ENCODE measurements around the gene GGA1. TPM values are rescaled to one million over a fixed set of nuclear protein-coding genes. Genes with fewer than 3 reads are reported as not detected.

Gene GGA1
- total RNA-seq, 1 donor from 2014 or later = 43.1 TPM

DNA sequence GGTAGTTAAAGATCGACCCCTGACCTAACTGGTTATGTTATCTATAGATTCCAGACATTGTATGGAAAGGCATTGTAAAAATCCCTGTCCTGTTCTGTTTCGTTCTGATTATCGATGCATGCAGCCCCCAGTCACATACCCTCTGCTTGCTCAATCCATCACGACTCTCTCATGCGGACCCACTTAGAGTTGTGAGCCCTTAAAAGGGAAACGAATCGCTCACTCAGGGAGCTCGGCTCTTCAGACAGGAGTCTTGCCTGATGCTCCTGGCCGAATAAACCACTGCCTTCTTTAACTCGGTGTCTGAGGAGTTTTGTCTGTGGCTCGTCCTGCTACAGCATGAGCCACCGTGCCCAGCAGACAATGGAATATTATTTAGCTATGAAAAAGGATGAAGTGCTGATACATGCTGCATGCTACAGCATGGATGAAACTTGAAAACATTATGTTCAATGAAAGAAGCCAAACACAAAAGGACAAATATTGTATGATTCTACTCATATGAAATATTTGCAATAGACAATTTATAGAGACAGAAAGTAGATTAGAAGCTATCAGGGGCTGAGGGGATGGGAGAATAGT lies 16.7 kb upstream of the GGA1 start:
- Histone ChIP-seq H3K9ac (ENCODE audit: low read length) (no peak overlapping the region), H3K4me2 (ENCODE audit: low read length) (peak overlapping the region; percentile 42), H3K79me2 (ENCODE audit: insufficient read depth, low read length) (no peaks in the 10 kb centered on the region), H3K27me3 (ENCODE audit: insufficient read depth, low read length) (no peaks in the 10 kb centered on the region), H3K36me3 (ENCODE audit: insufficient read depth, low read length) (no peaks in the 10 kb centered on the region), H3K9me3 (ENCODE audit: insufficient read depth, low read depth, low read length) (no peaks in the 10 kb centered on the region), H2AFZ (ENCODE audit: low read depth, low read length) (no peak overlapping the region), H3K27ac (ENCODE audit: low read depth, low read length) (no peak overlapping the region), H4K20me1 (ENCODE audit: insufficient read depth, low read length) (no peaks in the 10 kb centered on the region), H3K4me3 (ENCODE audit: insufficient read depth, low read depth, low read length) (no peak overlapping the region), H3K4me1 (ENCODE audit: insufficient read depth, low read length) (no peaks in the 10 kb centered on the region)
- H3K4me3 Mint-ChIP-seq (ENCODE audit: unreplicated experiment) = peak overlapping the region; percentile 66
- H3K36me3 Mint-ChIP-seq (ENCODE audit: low read depth, unreplicated experiment) = no peaks in the 10 kb centered on the region
- H3K4me1 Mint-ChIP-seq (ENCODE audit: low read depth, unreplicated experiment) = peaks cover 3% of the 10 kb centered on the region
- no peak for DNase-seq (ENCODE audit: low read depth)
- H3K27ac Mint-ChIP-seq (ENCODE audit: unreplicated experiment) = no peak overlapping the region
- H3K27me3 Mint-ChIP-seq (ENCODE audit: low read depth, unreplicated experiment) = peaks cover 16% of the 10 kb centered on the region
- no peak for TF ChIP-seq EZH2 (IDR thresholded peaks at IDR 0.05; ENCODE audit: insufficient read depth, low read length)
- TF ChIP-seq, protein P1, sequence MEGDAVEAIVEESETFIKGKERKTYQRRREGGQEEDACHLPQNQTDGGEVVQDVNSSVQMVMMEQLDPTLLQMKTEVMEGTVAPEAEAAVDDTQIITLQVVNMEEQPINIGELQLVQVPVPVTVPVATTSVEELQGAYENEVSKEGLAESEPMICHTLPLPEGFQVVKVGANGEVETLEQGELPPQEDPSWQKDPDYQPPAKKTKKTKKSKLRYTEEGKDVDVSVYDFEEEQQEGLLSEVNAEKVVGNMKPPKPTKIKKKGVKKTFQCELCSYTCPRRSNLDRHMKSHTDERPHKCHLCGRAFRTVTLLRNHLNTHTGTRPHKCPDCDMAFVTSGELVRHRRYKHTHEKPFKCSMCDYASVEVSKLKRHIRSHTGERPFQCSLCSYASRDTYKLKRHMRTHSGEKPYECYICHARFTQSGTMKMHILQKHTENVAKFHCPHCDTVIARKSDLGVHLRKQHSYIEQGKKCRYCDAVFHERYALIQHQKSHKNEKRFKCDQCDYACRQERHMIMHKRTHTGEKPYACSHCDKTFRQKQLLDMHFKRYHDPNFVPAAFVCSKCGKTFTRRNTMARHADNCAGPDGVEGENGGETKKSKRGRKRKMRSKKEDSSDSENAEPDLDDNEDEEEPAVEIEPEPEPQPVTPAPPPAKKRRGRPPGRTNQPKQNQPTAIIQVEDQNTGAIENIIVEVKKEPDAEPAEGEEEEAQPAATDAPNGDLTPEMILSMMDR (IDR thresholded peaks at IDR 0.05; ENCODE audit: insufficient read depth, low read depth, low read length) = no peak
- peaks cover 4% of the 10 kb centered on the region for H3K9me3 Mint-ChIP-seq (ENCODE audit: unreplicated experiment)
- FAIRE-seq = no peak

DNA sequence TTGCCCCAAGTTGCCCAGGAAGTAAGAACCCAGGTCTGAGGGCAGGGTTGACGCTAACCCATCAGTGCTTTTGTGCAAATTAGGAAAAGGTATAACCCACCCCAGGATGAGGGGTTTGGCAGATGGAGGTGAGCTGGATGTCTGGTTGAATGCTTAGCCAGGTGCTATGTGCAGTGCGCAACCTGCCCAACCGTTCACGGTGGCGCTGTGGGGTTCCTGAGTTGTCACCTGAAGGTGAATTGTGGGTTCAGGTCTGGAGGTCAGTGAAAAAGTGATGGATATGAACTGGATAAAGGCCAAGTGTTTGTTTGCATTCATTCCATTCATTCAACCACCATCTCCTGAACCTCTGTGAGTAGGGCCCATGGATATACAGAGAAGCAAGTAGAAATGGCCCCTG lies 14.4 kb upstream of the GGA1 start:
- Histone ChIP-seq H3K79me2 (ENCODE audit: insufficient read depth, low read length) (no peaks in the 10 kb centered on the region), H3K4me3 (ENCODE audit: insufficient read depth, low read depth, low read length) (no peak overlapping the region), H2AFZ (ENCODE audit: low read depth, low read length) (no peak overlapping the region), H3K36me3 (ENCODE audit: insufficient read depth, low read length) (no peaks in the 10 kb centered on the region), H3K27ac (ENCODE audit: low read depth, low read length) (no peak overlapping the region), H3K4me2 (ENCODE audit: low read length) (no peak overlapping the region), H3K4me1 (ENCODE audit: insufficient read depth, low read length) (no peaks in the 10 kb centered on the region), H3K27me3 (ENCODE audit: insufficient read depth, low read length) (no peaks in the 10 kb centered on the region), H3K9me3 (ENCODE audit: insufficient read depth, low read depth, low read length) (no peaks in the 10 kb centered on the region), H3K9ac (ENCODE audit: low read length) (no peak overlapping the region), H4K20me1 (ENCODE audit: insufficient read depth, low read length) (no peaks in the 10 kb centered on the region)
- H3K27me3 Mint-ChIP-seq (ENCODE audit: low read depth, unreplicated experiment) = peaks cover 4% of the 10 kb centered on the region
- H3K36me3 Mint-ChIP-seq (ENCODE audit: low read depth, unreplicated experiment) = no peaks in the 10 kb centered on the region
- no peak for DNase-seq (ENCODE audit: low read depth)
- TF ChIP-seq, protein P1 (IDR thresholded peaks at IDR 0.05; ENCODE audit: insufficient read depth, low read depth, low read length) = no peak
- TF ChIP-seq EZH2 (IDR thresholded peaks at IDR 0.05; ENCODE audit: insufficient read depth, low read length) = no peak
- peaks cover 3% of the 10 kb centered on the region for H3K4me1 Mint-ChIP-seq (ENCODE audit: low read depth, unreplicated experiment)
- peaks cover 4% of the 10 kb centered on the region for H3K9me3 Mint-ChIP-seq (ENCODE audit: unreplicated experiment)
- no peak overlapping the region for H3K4me3 Mint-ChIP-seq (ENCODE audit: unreplicated experiment)
- H3K27ac Mint-ChIP-seq (ENCODE audit: unreplicated experiment) = no peak overlapping the region
- FAIRE-seq = no peak

DNA sequence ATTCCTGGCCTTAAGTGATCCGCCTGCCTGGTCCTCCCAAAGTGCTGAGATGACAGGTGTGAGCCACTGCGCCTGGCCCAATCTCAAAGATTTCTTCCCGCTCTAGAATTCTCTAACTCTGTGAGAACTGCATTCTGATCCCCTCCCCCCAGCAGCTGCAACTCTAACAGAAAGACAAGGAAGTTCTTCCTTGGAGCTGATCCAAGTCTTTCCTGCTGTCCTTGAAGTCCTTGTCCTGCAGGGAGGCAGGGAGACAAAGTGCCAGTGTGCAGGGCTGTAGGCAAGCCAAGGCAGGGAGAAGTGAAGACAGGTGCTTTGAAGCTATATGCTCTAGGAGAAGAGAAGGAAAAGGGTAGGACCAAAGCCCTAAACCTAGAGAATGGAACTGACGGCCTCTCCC lies 9.5 kb upstream of the GGA1 start:
- no peaks in the 10 kb centered on the region for H3K9me3 Mint-ChIP-seq (ENCODE audit: unreplicated experiment)
- Histone ChIP-seq H3K4me2 (ENCODE audit: low read length) (no peak overlapping the region), H3K36me3 (ENCODE audit: insufficient read depth, low read length) (no peaks in the 10 kb centered on the region), H4K20me1 (ENCODE audit: insufficient read depth, low read length) (no peaks in the 10 kb centered on the region), H3K4me3 (ENCODE audit: insufficient read depth, low read depth, low read length) (no peak overlapping the region), H3K9ac (ENCODE audit: low read length) (no peak overlapping the region), H3K9me3 (ENCODE audit: insufficient read depth, low read depth, low read length) (no peaks in the 10 kb centered on the region), H3K79me2 (ENCODE audit: insufficient read depth, low read length) (no peaks in the 10 kb centered on the region), H3K27me3 (ENCODE audit: insufficient read depth, low read length) (peaks cover 2% of the 10 kb centered on the region), H2AFZ (ENCODE audit: low read depth, low read length) (no peak overlapping the region), H3K4me1 (ENCODE audit: insufficient read depth, low read length) (peaks cover 4% of the 10 kb centered on the region), H3K27ac (ENCODE audit: low read depth, low read length) (no peak overlapping the region)
- FAIRE-seq = no peak
- no peak for TF ChIP-seq EZH2 (IDR thresholded peaks at IDR 0.05; ENCODE audit: insufficient read depth, low read length)
- TF ChIP-seq, protein P1 (IDR thresholded peaks at IDR 0.05; ENCODE audit: insufficient read depth, low read depth, low read length) = no peak
- H3K27me3 Mint-ChIP-seq (ENCODE audit: low read depth, unreplicated experiment) = no peaks in the 10 kb centered on the region
- no peak for DNase-seq (ENCODE audit: low read depth)
- H3K4me3 Mint-ChIP-seq (ENCODE audit: unreplicated experiment) = peak overlapping the region; percentile 17
- H3K4me1 Mint-ChIP-seq (ENCODE audit: low read depth, unreplicated experiment) = peaks cover 4% of the 10 kb centered on the region
- no peak overlapping the region for H3K27ac Mint-ChIP-seq (ENCODE audit: unreplicated experiment)
- H3K36me3 Mint-ChIP-seq (ENCODE audit: low read depth, unreplicated experiment) = no peaks in the 10 kb centered on the region

Measured in astrocyte (in vitro differentiated cells and primary cell).